GM12873 (cell line): ENCODE measurements around the gene ADRM1.

Source experiments
- CTCF ChIP-seq: IDR thresholded peaks from 2 replicates; pipeline ENCODE4 v1.5.1; 2012; ENCODE audit warnings: low read depth, mild to moderate bottlenecking, moderate library complexity, low read length, control low read depth; ENCODE audit not compliant: insufficient read depth; ENCODE audit errors: missing control alignments

The ADRM1 gene

GRCh38 chr20:62263396-62263795, 39.4 kb upstream of the ADRM1 start:
- no peak for TF ChIP-seq CTCF

GRCh38 chr20:62265365-62265764, 37.4 kb upstream of the ADRM1 start:
- TF ChIP-seq CTCF, result no peak

- TF ChIP-seq CTCF, result no peak
Observed at GRCh38 chr20:62266340-62266739, 36.5 kb upstream of the ADRM1 start.

GRCh38 chr20:62266851-62267250, 35.9 kb upstream of the ADRM1 start:
- no peak for TF ChIP-seq CTCF

- no peak for TF ChIP-seq CTCF
Observed at GRCh38 chr20:62267543-62267942, 35.3 kb upstream of the ADRM1 start.

- TF ChIP-seq CTCF, result no peak
Observed at GRCh38 chr20:62268228-62268900, 34.4 kb upstream of the ADRM1 start.

- no peak for TF ChIP-seq CTCF
Observed at GRCh38 chr20:62269378-62269777, 33.4 kb upstream of the ADRM1 start.
